Astrocyte of the spinal cord (primary cell): ENCODE measurements around the gene KHDRBS2.

Experiments
- DNase-seq: peaks from one replicate; pipeline ENCODE4 v3.0.0; 2011; ENCODE audit warnings: low read depth, low spot score
- H3K4me3 ChIP-seq: 2 replicates; pipeline ENCODE4 v1.5.1; 2011; ENCODE audit warnings: low read depth, mild to moderate bottlenecking, low read length, moderate library complexity
- in situ Hi-C: cut with HindIII; loops from 2 replicates; pipeline ENCODE4 v1.10.0; 2017; ENCODE audit warnings: low sequenced_read_pairs
- TF ChIP-seq, protein P1 (sequence below): IDR thresholded peaks from 2 replicates; pipeline ENCODE4 v1.5.1; 2012; ENCODE audit warnings: low read depth, mild to moderate bottlenecking, low read length, inconsistent platforms

The KHDRBS2 gene

GRCh38 chr6:62217866-62218265 is 68.2 kb downstream of the KHDRBS2 start:
- H3K4me3 ChIP-seq = no peak overlapping the region
- DNase-seq = no peak
- in situ Hi-C loops = no loop called here
- TF ChIP-seq, protein P1, sequence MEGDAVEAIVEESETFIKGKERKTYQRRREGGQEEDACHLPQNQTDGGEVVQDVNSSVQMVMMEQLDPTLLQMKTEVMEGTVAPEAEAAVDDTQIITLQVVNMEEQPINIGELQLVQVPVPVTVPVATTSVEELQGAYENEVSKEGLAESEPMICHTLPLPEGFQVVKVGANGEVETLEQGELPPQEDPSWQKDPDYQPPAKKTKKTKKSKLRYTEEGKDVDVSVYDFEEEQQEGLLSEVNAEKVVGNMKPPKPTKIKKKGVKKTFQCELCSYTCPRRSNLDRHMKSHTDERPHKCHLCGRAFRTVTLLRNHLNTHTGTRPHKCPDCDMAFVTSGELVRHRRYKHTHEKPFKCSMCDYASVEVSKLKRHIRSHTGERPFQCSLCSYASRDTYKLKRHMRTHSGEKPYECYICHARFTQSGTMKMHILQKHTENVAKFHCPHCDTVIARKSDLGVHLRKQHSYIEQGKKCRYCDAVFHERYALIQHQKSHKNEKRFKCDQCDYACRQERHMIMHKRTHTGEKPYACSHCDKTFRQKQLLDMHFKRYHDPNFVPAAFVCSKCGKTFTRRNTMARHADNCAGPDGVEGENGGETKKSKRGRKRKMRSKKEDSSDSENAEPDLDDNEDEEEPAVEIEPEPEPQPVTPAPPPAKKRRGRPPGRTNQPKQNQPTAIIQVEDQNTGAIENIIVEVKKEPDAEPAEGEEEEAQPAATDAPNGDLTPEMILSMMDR = no peak

GRCh38 chr6:62202078-62202477 is 83.9 kb downstream of the KHDRBS2 start:
- no peak overlapping the region for H3K4me3 ChIP-seq
- TF ChIP-seq, protein P1 = no peak
- no peak for DNase-seq
- in situ Hi-C loops = no loop called here

DNA sequence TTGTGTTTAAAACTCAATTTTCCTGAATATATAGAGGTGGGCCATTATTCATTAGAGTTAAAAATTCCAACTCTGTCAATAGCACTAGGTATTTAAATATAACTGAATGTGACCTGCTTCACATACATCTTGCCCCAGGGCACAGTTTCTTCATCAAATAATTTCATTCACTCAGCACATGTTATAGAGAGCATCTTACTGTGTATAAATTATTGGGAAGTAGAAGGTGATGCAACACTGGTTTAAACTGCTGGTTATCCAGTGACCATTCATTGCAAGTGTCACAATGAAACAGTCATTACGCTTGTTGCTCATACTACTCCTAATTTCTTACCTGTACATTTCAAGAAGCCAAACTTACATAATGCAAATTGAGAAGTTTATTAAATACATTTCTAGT is 93.4 kb downstream of the KHDRBS2 start:
- no peak overlapping the region for H3K4me3 ChIP-seq
- in situ Hi-C loops = no loop called here

GRCh38 chr6:62175195-62175594 is 110.8 kb downstream of the KHDRBS2 start:
- in situ Hi-C loops = no loop called here
- TF ChIP-seq, protein P1 = no peak
- H3K4me3 ChIP-seq = no peak overlapping the region
- DNase-seq = no peak

More for the DNA sequence above, 93.4 kb downstream of the KHDRBS2 start:
- TF ChIP-seq, protein P1 = no peak
- no peak for DNase-seq

- in situ Hi-C loops = no loop called here
- TF ChIP-seq, protein P1 = no peak
- no peak for DNase-seq
- no peak overlapping the region for H3K4me3 ChIP-seq
Measured at GRCh38 chr6:62174548-62174947, 111.5 kb downstream of the KHDRBS2 start.

- H3K4me3 ChIP-seq = no peak overlapping the region
- in situ Hi-C loops = no loop called here
- no peak for DNase-seq
- TF ChIP-seq, protein P1 = no peak
Measured at GRCh38 chr6:62167736-62168135, 118.3 kb downstream of the KHDRBS2 start.

DNA sequence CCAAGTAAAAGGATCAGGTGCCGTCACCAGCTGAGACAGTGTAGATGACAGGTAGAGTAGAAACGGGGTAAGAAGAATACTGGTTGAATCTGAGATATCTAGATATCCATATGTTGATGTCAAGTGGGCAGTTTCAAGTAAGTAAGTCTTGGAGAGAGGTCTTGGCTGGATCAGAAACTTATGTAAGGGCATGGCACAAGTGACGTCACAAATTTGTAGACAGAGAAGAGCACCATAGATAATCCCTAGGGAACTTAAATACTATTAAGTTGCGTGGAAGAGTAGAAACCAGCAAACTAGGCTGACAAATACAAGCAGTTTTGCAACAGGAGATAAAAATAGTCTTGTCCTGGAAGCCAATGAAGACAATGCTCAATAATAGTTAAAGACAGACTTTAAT is 123.2 kb downstream of the KHDRBS2 start:
- H3K4me3 ChIP-seq = no peak overlapping the region
- no peak for DNase-seq
- TF ChIP-seq, protein P1 = no peak
- in situ Hi-C loops = no loop called here
